SJSA1 (cell line): Measurements from ENCODE around the gene PLCL1. TPM values are rescaled to one million over a fixed set of nuclear protein-coding genes. Genes with fewer than 3 reads are reported as not detected.

ENCODE experiments used
- DNase-seq, 2 experiments: peaks; one replicate each; pipeline ENCODE4 v3.0.0-alpha.2; 2015 to 2020; ENCODE audit warnings: low spot score in 2 of 2, low read depth in 1 of 2
- H3K27ac ChIP-seq: fragments of 250-450 bp; sonication (Bioruptor Pico); 2 replicates; pipeline ENCODE4 v1.5.1; 2020; ENCODE audit warnings: mild to moderate bottlenecking, moderate library complexity
- H3K27me3 ChIP-seq: fragments of 250-450 bp; sonication (Bioruptor Pico); replicated peaks from 2 replicates; pipeline ENCODE4 v1.5.1; 2020; ENCODE audit warnings: mild to moderate bottlenecking, moderate library complexity
- H3K36me3 ChIP-seq: fragments of 250-450 bp; sonication (Bioruptor Pico); 2 replicates; pipeline ENCODE4 v1.5.1; 2020; ENCODE audit warnings: mild to moderate bottlenecking
- H3K4me1 ChIP-seq: fragments of 250-450 bp; sonication (Bioruptor Pico); replicated peaks from 2 replicates; pipeline ENCODE4 v1.6.1; 2021; ENCODE audit warnings: mild to moderate bottlenecking
- H3K4me3 ChIP-seq: fragments of 250-450 bp; sonication (Bioruptor Pico); 2 replicates; pipeline ENCODE4 v1.5.1; 2020; ENCODE audit warnings: mild to moderate bottlenecking
- H3K9me3 ChIP-seq: fragments of 250-450 bp; sonication (Bioruptor Pico); replicated peaks from 2 replicates; pipeline ENCODE4 v1.5.1; 2020; ENCODE audit warnings: mild to moderate bottlenecking
- total RNA-seq: library from RNA; depleted of rRNA; stranded (reverse); fragments of >200 nt; shearing (Covaris generic); gene quantifications from 2 replicates; pipeline ENCODE4 v1.2.3, GENCODE V29; 2014

The PLCL1 gene
- total RNA-seq, 1 experiment from 2014 or later: 0.03 TPM

DNA sequence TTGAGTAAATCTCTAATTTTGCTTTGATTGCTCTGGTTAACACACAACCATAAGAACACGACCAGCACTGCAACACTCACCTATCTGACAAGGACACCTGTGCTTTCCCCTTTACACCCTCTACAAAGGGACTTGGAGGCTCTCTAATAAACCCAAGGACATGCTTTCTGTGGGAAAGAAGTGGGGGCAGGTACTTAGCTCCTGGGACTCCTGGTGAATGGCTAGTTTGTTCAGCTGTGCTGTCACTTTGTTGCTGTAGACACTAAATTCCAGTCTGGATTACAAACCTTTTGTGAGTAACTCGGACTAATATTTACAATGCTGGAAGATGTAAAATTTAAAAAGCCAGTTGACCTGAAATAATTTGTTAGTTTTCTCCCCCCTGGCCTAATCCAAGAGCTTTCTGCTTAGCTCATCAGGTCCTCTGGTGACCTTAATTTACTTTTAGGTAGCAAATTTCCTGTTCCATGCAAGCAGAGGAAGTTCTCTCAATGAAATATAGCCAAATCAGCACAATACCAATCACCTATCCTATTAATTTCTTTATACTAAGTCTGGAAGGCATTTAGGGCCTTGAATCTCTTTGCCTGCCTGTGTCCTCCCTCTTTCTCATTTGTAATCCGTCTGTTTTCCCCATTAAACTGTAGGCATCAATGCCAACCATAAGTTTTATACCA lies 67.5 kb downstream of the PLCL1 start:
- Histone ChIP-seq H3K27ac (no peak overlapping the region), H3K36me3 (no peaks in the 10 kb centered on the region), H3K9me3 (no peaks in the 10 kb centered on the region), H3K27me3 (no peaks in the 10 kb centered on the region; the same call in 1 of the 2 replicates), H3K4me1 (no peaks in the 10 kb centered on the region), H3K4me3 (no peak overlapping the region)
- DNase-seq: no peak

DNA sequence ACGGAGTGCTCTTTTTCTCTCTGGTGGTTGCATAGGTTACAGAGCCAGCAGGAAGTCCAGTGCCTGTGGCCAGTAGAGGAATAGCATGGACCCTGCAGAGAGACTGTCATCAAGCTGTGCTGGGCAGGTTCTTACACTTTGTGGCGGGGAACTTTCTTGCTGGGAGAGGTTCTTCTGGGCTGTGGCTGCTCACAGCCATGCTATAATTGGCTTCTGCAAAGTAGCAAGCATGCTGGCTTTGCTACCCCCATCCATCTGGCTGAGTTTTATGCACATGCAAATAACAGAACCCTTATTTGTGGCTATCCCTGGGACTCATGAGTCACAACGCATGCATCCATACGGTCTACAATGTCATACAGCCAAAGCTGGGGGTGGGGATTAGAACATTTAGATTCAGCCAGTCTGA lies 68.9 kb downstream of the PLCL1 start:
- no peaks in the 10 kb centered on the region for H3K4me1 ChIP-seq
- H3K4me3 ChIP-seq: no peak overlapping the region
- H3K36me3 ChIP-seq: no peaks in the 10 kb centered on the region
- DNase-seq: no peak
- H3K9me3 ChIP-seq: no peaks in the 10 kb centered on the region
- no peak overlapping the region for H3K27ac ChIP-seq
- no peaks in the 10 kb centered on the region for H3K27me3 ChIP-seq

DNA sequence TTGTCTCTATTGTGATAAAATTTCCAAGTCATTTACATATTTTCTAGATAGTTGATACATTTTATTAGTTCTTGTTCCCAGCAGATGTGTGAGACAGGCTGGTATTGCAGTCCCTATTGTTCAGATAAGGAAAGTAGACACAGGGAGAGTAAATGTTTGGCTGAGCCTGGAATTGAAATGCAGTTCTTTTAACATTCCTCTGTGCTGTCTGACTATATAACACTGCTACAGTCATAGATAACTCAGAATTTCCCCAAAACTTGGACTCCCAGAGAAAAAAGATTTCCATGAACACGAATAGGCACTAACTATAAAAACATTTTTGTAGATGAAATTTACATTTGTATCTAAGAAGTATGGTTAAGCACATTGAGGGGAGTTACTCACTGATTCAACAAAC lies 71.4 kb downstream of the PLCL1 start:
- H3K9me3 ChIP-seq: no peaks in the 10 kb centered on the region
- no peaks in the 10 kb centered on the region for H3K27me3 ChIP-seq
- H3K4me1 ChIP-seq: no peaks in the 10 kb centered on the region
- H3K4me3 ChIP-seq: no peak overlapping the region
- no peak overlapping the region for H3K27ac ChIP-seq
- DNase-seq: no peak
- no peaks in the 10 kb centered on the region for H3K36me3 ChIP-seq

GRCh38 chr2:197876524-197876923 lies 72.1 kb downstream of the PLCL1 start:
- DNase-seq: no peak
- no peak overlapping the region for H3K4me3 ChIP-seq
- no peak overlapping the region for H3K27ac ChIP-seq
- H3K36me3 ChIP-seq: no peaks in the 10 kb centered on the region
- H3K9me3 ChIP-seq: no peaks in the 10 kb centered on the region
- H3K4me1 ChIP-seq: no peaks in the 10 kb centered on the region
- H3K27me3 ChIP-seq: no peaks in the 10 kb centered on the region

DNA sequence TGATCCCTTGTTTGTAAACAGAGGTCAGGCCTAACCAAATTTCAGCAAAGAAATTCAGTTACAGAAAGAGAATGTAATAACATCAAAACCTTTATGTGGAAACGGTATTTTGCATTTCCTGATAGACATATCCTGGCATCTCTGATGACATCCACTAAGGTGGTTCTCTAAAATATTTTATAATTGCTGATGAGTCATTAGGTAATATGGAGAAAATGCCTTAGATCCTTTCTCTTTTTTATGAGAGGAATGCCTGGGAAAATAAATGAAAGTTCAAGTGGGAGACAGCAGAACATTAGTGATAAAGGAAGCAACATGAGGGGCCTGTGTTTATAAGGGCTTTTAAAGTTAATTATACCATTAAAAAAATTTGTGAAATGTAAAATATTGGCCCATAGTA lies 72.6 kb downstream of the PLCL1 start:
- Histone ChIP-seq H3K9me3 (no peaks in the 10 kb centered on the region), H3K36me3 (no peaks in the 10 kb centered on the region), H3K27me3 (no peaks in the 10 kb centered on the region), H3K27ac (no peak overlapping the region), H3K4me3 (no peak overlapping the region), H3K4me1 (no peaks in the 10 kb centered on the region)
- no peak for DNase-seq

DNA sequence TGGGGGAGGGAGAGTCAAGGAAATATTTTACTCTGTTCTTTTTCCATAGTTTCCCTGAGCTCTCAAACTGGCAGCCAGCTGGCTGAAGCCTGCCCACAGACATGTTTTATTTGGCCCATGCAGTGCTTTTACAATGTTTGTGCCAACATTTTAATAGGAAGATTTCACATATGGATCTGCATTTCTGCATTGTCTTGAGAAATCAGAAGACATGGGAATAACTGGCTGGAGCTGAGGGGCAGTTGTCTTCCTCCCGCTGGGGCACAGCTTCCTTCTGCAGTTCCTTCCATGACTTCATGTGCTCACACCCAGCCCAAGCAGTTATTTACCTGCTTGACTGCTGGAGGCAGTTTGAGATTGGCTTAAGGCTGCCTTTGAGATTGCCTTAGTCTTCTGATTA lies 74.4 kb downstream of the PLCL1 start:
- Histone ChIP-seq H3K4me1 (no peaks in the 10 kb centered on the region), H3K27ac (no peak overlapping the region), H3K27me3 (no peaks in the 10 kb centered on the region), H3K4me3 (no peak overlapping the region), H3K36me3 (no peaks in the 10 kb centered on the region), H3K9me3 (no peaks in the 10 kb centered on the region)
- no peak for DNase-seq

- Histone ChIP-seq H3K4me1 (no peaks in the 10 kb centered on the region), H3K27ac (no peak overlapping the region), H3K36me3 (no peaks in the 10 kb centered on the region), H3K4me3 (no peak overlapping the region), H3K27me3 (no peaks in the 10 kb centered on the region), H3K9me3 (no peaks in the 10 kb centered on the region)
- DNase-seq: no peak
These were observed 75.5 kb downstream of the PLCL1 start for GRCh38 chr2:197879812-197880408.

DNA sequence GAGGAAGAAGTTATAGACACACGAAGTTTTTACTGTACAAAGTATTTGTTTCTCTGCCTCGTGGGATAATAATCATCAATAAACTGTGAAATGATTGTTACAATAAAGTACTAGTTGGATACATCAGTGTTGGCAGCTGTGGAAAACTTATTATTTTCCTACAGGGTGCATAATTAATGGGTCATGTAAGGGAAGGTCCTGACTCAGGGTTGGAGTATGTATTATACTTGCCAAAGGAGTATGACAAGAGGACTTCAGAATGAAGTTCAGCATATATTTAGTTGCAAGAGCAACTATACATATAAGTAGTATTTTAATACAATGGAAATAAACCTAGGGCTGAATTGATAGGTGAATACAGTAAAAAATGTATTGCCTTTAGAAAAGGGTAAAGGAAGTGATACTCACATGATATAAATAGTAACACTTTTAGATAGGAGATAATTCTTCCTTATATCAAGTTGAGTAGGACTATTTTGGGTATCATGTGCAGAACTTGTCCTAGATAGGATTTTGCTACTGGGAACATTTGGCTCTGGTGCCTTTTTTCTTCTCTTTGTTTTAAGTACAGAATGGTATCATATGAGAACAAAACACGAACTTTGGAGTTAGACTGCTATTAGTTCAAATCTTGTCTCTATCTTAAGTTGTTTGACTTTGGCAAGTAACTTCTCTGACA lies 79.1 kb downstream of the PLCL1 start:
- no peak for DNase-seq
- no peaks in the 10 kb centered on the region for H3K27me3 ChIP-seq
- H3K36me3 ChIP-seq: no peaks in the 10 kb centered on the region
- H3K4me1 ChIP-seq: no peaks in the 10 kb centered on the region
- no peak overlapping the region for H3K27ac ChIP-seq
- H3K4me3 ChIP-seq: no peak overlapping the region
- H3K9me3 ChIP-seq: no peaks in the 10 kb centered on the region

GRCh38 chr2:197884252-197884651 lies 79.9 kb downstream of the PLCL1 start:
- DNase-seq: no peak
- Histone ChIP-seq H3K4me3 (no peak overlapping the region), H3K27ac (no peak overlapping the region), H3K27me3 (no peaks in the 10 kb centered on the region), H3K36me3 (no peaks in the 10 kb centered on the region), H3K4me1 (no peaks in the 10 kb centered on the region), H3K9me3 (no peaks in the 10 kb centered on the region)

- Histone ChIP-seq H3K27ac (no peak overlapping the region), H3K4me1 (no peaks in the 10 kb centered on the region), H3K9me3 (no peaks in the 10 kb centered on the region), H3K36me3 (no peaks in the 10 kb centered on the region), H3K4me3 (no peak overlapping the region), H3K27me3 (no peaks in the 10 kb centered on the region)
- DNase-seq: no peak
These were observed 80.7 kb downstream of the PLCL1 start for GRCh38 chr2:197885126-197885525.

DNA sequence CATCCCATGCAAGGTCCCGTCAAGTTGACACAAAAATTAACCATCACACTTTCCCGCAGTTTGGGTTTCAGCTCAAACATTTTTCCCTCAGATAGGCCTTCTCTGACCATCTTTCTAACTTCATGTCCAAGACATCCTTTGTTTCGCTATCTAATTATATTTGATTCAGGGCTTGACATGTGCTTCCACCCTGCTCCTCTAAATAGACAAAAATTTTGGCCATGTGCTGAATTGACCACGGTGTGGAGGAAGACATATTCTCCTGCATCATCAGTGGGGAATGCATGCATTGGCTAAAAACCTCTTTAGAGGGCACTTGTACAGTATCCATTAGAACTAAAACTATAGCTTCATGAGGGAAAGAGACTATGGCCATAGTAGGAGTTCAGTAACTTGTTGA lies 81.2 kb downstream of the PLCL1 start:
- Histone ChIP-seq H3K36me3 (no peaks in the 10 kb centered on the region), H3K27ac (no peak overlapping the region), H3K4me3 (no peak overlapping the region), H3K4me1 (no peaks in the 10 kb centered on the region), H3K9me3 (no peaks in the 10 kb centered on the region), H3K27me3 (no peaks in the 10 kb centered on the region)
- no peak for DNase-seq

GRCh38 chr2:197888321-197888720 lies 83.9 kb downstream of the PLCL1 start:
- Histone ChIP-seq H3K4me1 (no peaks in the 10 kb centered on the region), H3K27me3 (no peaks in the 10 kb centered on the region), H3K4me3 (no peak overlapping the region), H3K36me3 (no peaks in the 10 kb centered on the region), H3K27ac (no peak overlapping the region), H3K9me3 (no peaks in the 10 kb centered on the region)
- no peak for DNase-seq

GRCh38 chr2:197889041-197889440 lies 84.6 kb downstream of the PLCL1 start:
- H3K27ac ChIP-seq: no peak overlapping the region
- H3K4me1 ChIP-seq: no peaks in the 10 kb centered on the region
- no peak for DNase-seq
- no peaks in the 10 kb centered on the region for H3K36me3 ChIP-seq
- H3K4me3 ChIP-seq: no peak overlapping the region
- H3K27me3 ChIP-seq: no peaks in the 10 kb centered on the region
- H3K9me3 ChIP-seq: no peaks in the 10 kb centered on the region

- DNase-seq: no peak
- Histone ChIP-seq H3K27ac (no peak overlapping the region), H3K27me3 (no peaks in the 10 kb centered on the region), H3K36me3 (no peaks in the 10 kb centered on the region), H3K4me1 (no peaks in the 10 kb centered on the region), H3K4me3 (no peak overlapping the region), H3K9me3 (no peaks in the 10 kb centered on the region)
These were observed 85.8 kb downstream of the PLCL1 start for GRCh38 chr2:197890168-197890567.
